Measurements from ENCODE around the gene RGS3. TPM values are rescaled to one million over a fixed set of nuclear protein-coding genes. Genes with fewer than 3 reads are reported as not detected.
"Not testable (repeated sequence)": the region's sequence is repeated elsewhere in the genome, so short reads cannot be mapped to it uniquely, and the experiment has no call there.

RGS3 gene
- total RNA-seq, 1 donor from 2014 or later = 12.8 TPM

DNA sequence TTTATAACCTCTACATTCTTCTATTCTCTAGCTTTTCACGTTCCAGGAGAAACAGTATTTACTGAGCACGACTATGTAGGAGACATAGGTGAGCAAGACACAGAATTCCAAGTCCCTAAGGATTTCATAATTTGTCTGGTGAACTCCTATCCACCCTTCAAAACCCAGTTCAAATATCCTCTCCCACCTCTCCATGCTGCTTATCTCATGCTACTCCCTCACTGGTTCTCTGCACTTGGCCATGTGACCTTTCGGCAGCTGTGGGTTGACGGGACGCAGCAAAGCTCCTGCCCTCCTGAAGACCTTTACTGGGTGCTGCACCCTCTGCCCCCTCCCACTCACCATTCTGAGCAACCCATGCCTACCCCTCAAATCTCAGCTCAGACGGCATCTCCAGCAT lies 173.2 kb downstream of the RGS3 start:
- DNase-seq = no peak

DNA sequence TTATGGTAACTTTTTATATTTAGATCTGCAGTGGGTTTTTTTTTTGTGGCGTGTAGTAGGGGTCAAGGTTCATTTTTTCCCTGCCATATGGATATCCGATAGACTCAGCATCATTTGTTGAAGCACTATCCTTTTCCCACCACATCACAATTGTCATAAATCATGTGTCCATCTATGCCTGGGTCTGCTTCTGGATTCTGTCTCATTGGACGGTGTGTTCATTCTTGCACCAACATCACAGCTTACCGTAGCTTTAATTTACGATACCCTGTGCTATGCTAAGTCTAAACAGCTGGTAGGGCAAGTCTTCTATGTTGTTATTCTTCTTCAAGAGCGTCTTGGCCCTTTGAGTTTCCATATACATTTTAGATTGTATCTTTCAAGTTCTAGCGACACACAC lies 175.0 kb downstream of the RGS3 start:
- DNase-seq = no peak

DNA sequence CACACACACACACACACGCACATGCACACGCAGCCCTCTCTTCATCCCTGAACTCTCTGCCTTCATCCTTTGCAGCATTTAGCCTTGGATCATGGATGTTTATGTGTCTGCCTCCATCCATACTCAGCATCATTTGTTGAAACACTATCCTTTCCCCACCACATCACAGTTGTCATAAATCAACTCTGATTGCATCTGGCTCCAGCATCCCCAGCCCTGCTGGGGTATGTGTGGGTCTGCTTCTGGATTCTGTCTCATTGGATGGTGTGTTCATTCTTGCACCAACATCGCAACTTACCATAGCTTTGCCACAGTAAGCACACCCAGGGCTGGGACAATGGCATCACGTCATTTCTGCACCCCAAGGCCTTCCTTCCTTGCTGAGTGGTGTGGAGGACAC lies 175.4 kb downstream of the RGS3 start:
- DNase-seq = no peak

- DNase-seq = not testable (repeated sequence)
Measured at GRCh38 chr9:113639411-113639970, 176.0 kb downstream of the RGS3 start.

GRCh38 chr9:113640418-113640817 lies 176.9 kb downstream of the RGS3 start:
- no peak for DNase-seq

- no peak for DNase-seq
Measured at GRCh38 chr9:113641100-113641885, 177.8 kb downstream of the RGS3 start.

DNA sequence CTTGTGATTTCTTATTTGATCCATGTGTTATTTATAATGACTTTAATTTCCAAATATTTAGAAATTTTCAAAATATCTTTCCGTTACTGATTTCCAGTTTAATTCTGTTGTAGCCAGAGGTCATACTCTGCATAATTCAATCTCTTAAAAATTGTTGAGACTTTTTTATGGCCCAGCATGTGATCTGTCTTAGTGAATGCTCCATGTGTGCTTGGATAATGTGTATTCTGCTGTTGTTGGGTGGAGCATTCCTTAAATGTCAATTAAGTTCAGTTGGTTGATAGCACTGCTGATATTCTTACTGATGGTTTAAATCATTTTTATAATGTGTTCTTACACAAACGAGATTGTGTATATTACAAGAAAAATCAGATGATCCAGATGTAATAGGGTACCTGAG lies 180.8 kb downstream of the RGS3 start:
- DNase-seq = no peak

DNA sequence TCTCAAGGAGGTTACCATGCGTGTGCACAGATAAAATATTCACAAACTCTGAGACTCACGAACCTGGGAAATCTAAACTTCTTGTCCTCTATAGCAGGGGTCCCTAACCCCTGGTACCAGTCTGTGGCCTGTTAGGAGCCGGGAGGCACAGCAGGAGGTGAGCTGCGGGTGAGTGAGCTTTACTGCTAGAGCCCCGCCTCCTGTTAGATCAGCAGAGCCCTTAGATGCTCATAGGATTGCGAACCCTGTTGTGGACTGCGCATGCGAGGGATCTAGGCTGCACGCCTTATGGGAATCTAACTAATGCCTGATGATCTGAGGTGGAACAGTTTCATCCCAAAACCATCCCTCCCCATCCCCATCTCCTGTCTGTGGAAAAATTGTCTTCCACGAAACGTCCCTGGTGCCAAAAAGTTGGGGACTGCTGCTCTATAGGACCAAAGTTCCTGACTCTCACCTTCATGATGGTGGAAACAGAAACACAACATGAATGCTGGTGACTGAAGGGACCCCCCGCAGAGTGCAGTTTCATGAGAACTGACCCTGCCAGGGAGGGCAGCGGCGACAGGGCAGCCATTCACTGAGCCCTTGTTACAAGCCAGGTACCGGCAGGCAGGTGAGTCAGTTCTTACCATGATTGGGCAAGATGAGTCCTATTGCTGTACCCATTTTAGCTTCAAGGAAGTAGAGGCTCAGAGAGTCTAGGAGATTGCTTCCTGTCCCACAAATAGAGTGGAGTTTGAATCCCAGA lies 181.9 kb downstream of the RGS3 start:
- no peak for DNase-seq

DNA sequence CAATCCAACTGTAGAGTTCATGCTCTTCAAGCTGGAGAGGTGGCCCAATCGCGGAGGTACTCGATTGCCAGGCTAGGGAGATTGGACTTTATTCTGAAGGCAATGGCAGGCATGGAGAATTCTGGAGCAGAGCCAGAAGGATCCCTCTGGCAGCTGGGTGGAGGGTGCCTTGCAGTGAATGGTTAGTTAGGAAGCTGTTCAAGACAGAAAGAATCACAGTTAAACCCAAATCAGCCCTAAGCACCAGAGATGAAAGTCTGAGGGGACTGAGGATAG lies 182.4 kb downstream of the RGS3 start:
- DNase-seq = no peak

GRCh38 chr9:113646491-113646890 lies 183.0 kb downstream of the RGS3 start:
- no peak for DNase-seq

Other genes with a start within 250 kb of the RGS3 start
- gene FKBP15, start 242.4 kb upstream of the RGS3 start, total RNA-seq = 22.3 TPM
- gene SLC31A1, start 242.2 kb upstream of the RGS3 start, total RNA-seq = 7.6 TPM
- 17.0 TPM for gene CDC26, start 188.2 kb upstream of the RGS3 start, total RNA-seq
- 23.7 TPM for gene PRPF4, start 188.1 kb upstream of the RGS3 start, total RNA-seq
- gene RNF183, start 160.4 kb upstream of the RGS3 start, total RNA-seq = not detected
- 1.7 TPM for gene WDR31, start 123.5 kb upstream of the RGS3 start, total RNA-seq
- gene BSPRY, start 114.2 kb upstream of the RGS3 start, total RNA-seq = not detected
- 5.6 TPM for gene HDHD3, start 86.7 kb upstream of the RGS3 start, total RNA-seq
- 12.0 TPM for gene ALAD, start 62.4 kb upstream of the RGS3 start, total RNA-seq
- 34.2 TPM for gene POLE3, start 53.1 kb upstream of the RGS3 start, total RNA-seq
- gene C9orf43, start 53.0 kb upstream of the RGS3 start, total RNA-seq = 0.62 TPM

Measured in occipital lobe (tissue), 2 donors.